Mesodermal cell (in vitro differentiated cells): ENCODE measurements around the gene LRRC4C.
"Not testable (repeated sequence)": the region's sequence is repeated elsewhere in the genome, so short reads cannot be mapped to it uniquely, and the experiment has no call there.

ENCODE experiments used
- H3K27ac ChIP-seq: 2 replicates; pipeline ENCODE4 v1.7.0; 2013; ENCODE audit warnings: mild to moderate bottlenecking, low read depth, low read length, moderate library complexity; ENCODE audit not compliant: severe bottlenecking
- H3K36me3 ChIP-seq: 2 replicates; pipeline ENCODE4 v1.7.1; 2013; ENCODE audit warnings: mild to moderate bottlenecking, low read length, moderate library complexity; ENCODE audit not compliant: control insufficient read depth, insufficient read depth
- H3K4me1 ChIP-seq: one replicate; pipeline ENCODE4 v1.7.1; 2013; ENCODE audit warnings: mild to moderate bottlenecking, low read length; ENCODE audit not compliant: insufficient read depth, control insufficient read depth, poor library complexity, severe bottlenecking
- H3K4me3 ChIP-seq: 2 replicates; pipeline ENCODE4 v1.7.0; 2013; ENCODE audit warnings: low read length, control low read depth, mild to moderate bottlenecking; ENCODE audit not compliant: insufficient read depth, poor library complexity, severe bottlenecking; ENCODE audit errors: extremely low read depth
- H3K9me3 ChIP-seq: 2 replicates; pipeline ENCODE4 v1.7.1; 2013; ENCODE audit warnings: mild to moderate bottlenecking, low read length, moderate library complexity; ENCODE audit not compliant: control insufficient read depth
- WGBS, 2 experiments: methylation state at CpG; one replicate each; pipeline ENCODE4 v1.1.5; 2013; ENCODE audit warnings: missing lambda C conversion rate in 2 of 2; ENCODE audit not compliant: insufficient coverage in 2 of 2; 5-methylcytosine and 5-hydroxymethylcytosine counted together

The LRRC4C gene

DNA sequence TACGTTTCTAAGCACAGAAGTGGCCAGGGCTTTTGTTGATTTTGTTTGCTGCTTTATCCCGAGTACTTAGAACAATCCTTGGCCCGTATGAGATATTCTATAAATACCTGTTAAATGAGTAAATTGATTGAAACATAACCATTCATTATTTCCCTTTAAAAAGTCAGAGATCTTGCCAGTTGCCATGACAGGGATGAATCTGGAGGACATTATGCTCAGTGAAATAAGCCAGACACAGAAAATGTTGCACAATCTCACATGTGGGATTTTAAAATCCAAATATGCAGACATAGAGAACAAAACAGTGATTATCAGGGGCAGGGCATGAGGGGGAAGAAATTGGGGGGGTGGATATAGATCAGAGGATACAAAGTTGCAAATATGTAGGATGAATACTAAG lies 1240.1 kb downstream of the LRRC4C start:
- Histone ChIP-seq H3K4me3 (no peak overlapping the region), H3K4me1 (no peaks in the 10 kb centered on the region), H3K36me3 (no peaks in the 10 kb centered on the region), H3K27ac (no peak overlapping the region), H3K9me3 (no peaks in the 10 kb centered on the region)
- no CpG with 5 or more reads among the region's 3 CpGs for WGBS, 2 experiments

DNA sequence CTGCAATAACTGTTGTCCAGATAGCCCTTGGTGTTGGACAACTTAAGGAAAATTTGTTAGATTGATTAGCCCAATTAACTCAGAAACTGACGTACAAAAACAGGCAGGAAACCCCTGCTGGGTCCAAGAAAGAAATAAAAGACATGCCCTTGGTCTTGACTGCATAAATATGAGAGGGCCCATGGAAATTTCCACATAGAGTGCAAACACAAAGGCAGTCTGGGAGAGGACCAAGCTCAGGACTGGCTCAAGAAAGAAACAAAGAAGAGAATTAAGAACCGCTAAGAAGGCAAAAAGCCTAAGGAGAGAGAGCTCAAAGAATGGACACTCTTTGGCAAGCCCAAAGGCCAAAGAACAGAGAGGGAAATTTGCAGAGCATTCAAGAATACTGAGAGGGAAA lies 1243.9 kb downstream of the LRRC4C start:
- Histone ChIP-seq H3K4me3 (no peak overlapping the region), H3K4me1 (no peaks in the 10 kb centered on the region), H3K36me3 (no peaks in the 10 kb centered on the region), H3K27ac (no peak overlapping the region), H3K9me3 (no peaks in the 10 kb centered on the region)
- WGBS, 2 experiments = 67 to 86% methylated on average over 1 of the region's 2 CpGs

DNA sequence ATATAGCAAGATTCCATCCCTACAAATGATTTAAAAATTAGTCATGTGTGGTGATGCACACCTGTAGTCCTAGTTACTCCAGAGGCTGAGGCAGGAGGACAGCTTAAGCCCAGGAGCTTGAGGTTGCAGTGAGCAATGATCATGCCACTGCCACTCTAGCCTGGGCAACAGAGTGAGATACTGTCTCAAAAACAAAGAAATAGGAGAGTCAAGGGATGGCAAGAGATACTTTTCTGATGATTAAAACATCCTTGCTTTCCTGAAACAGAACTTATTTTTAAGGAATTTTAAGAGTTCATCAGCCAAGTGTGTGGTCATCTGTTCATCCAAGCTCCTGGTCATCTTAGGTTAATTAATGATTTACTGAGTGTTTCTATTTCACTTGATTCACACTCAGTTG lies 1252.0 kb downstream of the LRRC4C start:
- Histone ChIP-seq H3K4me3 (no peak overlapping the region), H3K27ac (no peak overlapping the region), H3K4me1 (peaks cover 4% of the 10 kb centered on the region), H3K36me3 (no peaks in the 10 kb centered on the region), H3K9me3 (no peaks in the 10 kb centered on the region)

DNA sequence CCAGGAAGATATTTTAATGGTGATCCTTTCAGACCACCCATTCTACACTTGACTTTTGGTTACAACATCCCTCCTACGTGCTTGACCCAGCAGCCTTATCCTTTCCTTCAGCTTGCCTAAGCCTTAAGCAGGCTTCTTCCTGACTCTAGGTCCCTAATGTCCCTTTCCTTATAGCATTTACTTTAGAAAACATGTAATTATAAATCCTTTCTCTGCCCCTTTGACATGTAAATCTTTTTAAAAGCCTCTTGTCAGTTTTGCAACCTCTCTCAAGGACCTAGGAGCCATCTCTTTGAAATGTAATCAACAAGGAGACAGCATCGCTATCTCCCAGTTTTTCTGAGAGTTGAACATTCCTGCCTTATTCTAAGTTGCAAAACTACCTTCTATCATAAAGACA lies 1255.2 kb downstream of the LRRC4C start:
- Histone ChIP-seq H3K36me3 (no peaks in the 10 kb centered on the region), H3K9me3 (no peaks in the 10 kb centered on the region), H3K4me1 (peaks cover 4% of the 10 kb centered on the region), H3K4me3 (no peak overlapping the region), H3K27ac (no peak overlapping the region)
- WGBS, 2 experiments = 42 to 76% methylated on average over 2 of the region's 2 CpGs

DNA sequence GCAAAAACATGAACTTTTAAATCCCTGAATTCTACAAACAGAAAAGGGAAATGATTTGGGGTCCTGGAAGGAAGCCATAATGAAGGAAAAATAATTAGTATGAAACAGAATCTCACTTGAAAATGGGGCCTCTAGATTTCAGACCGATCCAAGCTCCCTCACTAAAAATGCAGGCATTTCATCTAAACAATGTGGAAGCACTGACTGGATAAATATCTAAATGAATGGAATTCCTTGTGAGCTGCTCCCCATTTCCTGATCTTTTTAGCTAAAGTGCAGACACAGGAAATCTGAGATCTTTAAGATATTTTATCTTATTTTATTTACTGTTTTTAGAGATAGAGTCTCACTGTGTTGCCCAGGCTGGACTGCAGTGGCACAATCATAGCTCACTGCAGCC lies 1255.8 kb downstream of the LRRC4C start:
- WGBS, 2 experiments = no CpG with 5 or more reads among the region's 1 CpG
- no peak overlapping the region for H3K27ac ChIP-seq
- H3K4me1 ChIP-seq = peaks cover 4% of the 10 kb centered on the region
- H3K9me3 ChIP-seq = no peaks in the 10 kb centered on the region
- H3K4me3 ChIP-seq = no peak overlapping the region
- H3K36me3 ChIP-seq = no peaks in the 10 kb centered on the region

DNA sequence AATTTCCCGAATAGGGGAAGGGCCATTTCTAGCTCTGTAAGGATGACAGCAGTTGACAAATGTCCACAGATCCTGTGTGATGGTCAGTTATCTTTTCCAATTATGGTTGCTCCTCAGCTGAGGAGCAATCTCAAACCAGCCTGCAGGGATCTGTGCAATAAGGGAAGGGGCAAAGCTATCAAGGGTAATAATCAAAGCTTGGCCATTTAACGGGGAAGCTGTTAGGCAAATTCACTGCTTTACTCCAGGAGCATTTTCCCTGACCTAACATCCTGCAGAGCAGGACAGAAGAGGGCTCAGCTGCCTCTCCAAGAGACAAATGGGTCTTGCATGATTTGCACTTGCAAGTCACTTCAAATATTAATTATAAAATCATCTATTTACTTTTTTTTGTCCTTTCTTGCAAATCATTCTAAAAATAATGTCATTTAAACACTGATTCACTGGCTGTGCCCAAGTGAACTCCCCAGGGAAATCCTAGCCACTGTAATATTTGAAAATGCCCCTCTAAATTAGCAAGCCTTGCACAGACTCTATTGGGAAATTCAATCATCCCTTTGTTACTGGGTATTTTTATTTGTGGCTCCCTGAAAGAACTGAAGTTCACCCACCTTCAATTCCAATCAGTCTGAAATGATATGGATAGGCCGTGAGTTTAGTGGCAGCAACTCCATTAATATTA lies 1256.7 kb downstream of the LRRC4C start:
- Histone ChIP-seq H3K27ac (no peak overlapping the region), H3K9me3 (no peaks in the 10 kb centered on the region), H3K4me1 (peaks cover 4% of the 10 kb centered on the region), H3K4me3 (no peak overlapping the region), H3K36me3 (no peaks in the 10 kb centered on the region)
- 0 to 36% methylated on average over 1 to 2 of the region's 3 CpGs for WGBS, 2 experiments

DNA sequence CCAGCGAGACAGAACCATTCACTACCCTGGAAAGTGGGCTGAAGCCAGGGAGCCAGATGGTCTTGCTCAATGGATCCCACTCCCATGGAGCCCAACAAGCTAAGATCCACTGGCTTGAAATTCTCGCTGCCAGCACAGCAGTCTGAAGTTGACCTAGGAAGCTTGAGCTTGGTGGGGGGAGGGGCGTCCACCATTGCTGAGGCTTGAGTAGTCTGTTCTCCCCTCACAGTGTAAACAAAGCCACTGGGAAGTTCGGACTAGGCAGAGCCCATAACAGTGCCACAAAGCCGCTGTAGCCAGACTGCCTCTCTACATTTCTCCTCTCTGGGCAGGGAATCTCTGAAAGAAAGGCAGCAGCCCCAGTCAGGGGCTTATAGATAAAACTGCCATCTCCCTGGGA lies 1266.9 kb downstream of the LRRC4C start:
- 75 to 76% methylated on average over 3 of the region's 5 CpGs for WGBS, 2 experiments
- H3K27ac ChIP-seq = not testable (repeated sequence)

DNA sequence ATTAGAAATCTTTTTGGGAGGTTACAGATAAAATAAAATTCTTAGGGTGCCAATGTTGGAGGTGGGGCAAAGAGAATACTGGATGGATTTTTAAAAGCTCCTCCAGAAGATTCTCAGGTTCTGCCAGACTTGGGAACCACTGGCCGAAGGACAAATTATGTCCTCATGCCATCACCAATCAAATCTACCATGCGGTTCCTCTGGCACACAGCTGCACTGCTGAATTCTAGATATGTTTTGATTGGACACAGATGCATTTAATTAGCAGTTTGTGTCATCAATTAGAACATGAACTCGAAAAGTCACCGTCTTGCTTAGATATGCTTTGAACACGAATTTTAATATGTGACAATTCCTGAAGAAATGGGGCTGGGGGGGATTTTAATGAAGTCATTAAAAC lies 1269.2 kb downstream of the LRRC4C start:
- Histone ChIP-seq H3K9me3 (no peaks in the 10 kb centered on the region), H3K27ac (no peak overlapping the region), H3K4me3 (no peak overlapping the region), H3K4me1 (peaks cover 10% of the 10 kb centered on the region), H3K36me3 (no peaks in the 10 kb centered on the region)
- WGBS, 2 experiments = 83 to 92% methylated on average over 2 to 4 of the region's 5 CpGs

More for the DNA sequence above, 1266.9 kb downstream of the LRRC4C start:
- H3K9me3 ChIP-seq, H3K4me3 ChIP-seq, H3K36me3 ChIP-seq: not testable (repeated sequence)
- H3K4me1 ChIP-seq = peaks cover 10% of the 10 kb centered on the region

DNA sequence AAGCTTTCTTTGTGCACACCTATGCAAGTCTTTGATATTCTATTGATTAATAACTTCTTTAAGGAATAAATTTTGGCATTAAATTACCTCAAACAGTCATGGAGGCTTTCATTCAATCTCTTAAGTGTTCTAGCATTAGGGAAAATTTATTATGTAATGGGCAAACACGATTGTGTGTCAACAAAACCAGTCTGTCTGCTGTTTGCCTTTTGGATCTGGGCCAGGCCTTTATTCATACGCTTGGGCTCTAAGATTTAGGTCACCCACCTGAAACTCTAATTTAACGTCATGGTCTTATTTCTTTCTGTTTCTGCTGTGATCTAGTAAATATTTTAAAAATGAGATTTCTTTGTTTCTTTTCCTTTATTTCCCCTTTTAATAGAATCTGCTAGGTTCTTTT lies 1270.6 kb downstream of the LRRC4C start:
- H3K36me3 ChIP-seq = no peaks in the 10 kb centered on the region
- no peak overlapping the region for H3K27ac ChIP-seq
- H3K9me3 ChIP-seq = no peaks in the 10 kb centered on the region
- no peak overlapping the region for H3K4me3 ChIP-seq
- 83% methylated on average over 2 of the region's 3 CpGs; no CpG with 5 or more reads in 1 of the 2 experiments for WGBS, 2 experiments
- H3K4me1 ChIP-seq = peaks cover 10% of the 10 kb centered on the region

DNA sequence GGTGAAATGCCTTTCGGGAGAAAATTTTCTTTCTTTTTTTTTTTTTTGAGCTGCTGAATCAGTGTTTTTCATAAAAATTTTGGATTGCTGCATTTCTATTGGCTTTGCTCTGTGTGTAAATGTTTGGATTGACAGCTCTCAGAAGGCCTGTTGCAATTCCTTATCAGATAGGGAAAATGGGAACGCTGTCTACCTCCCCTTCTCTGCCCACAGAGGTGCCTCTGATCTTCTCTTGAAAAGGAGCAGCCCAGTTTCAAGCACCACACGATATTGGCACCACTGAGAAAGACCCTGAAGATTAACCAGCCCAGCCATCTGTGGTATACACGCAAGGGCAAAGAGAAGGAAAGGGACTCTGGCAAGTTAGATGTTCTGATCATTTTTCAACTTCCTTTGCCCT lies 1272.2 kb downstream of the LRRC4C start:
- peaks cover 2% of the 10 kb centered on the region for H3K4me1 ChIP-seq
- no peaks in the 10 kb centered on the region for H3K9me3 ChIP-seq
- 89% methylated on average over 3 of the region's 4 CpGs; no CpG with 5 or more reads in 1 of the 2 experiments for WGBS, 2 experiments
- H3K36me3 ChIP-seq = no peaks in the 10 kb centered on the region
- H3K4me3 ChIP-seq = no peak overlapping the region
- no peak overlapping the region for H3K27ac ChIP-seq

DNA sequence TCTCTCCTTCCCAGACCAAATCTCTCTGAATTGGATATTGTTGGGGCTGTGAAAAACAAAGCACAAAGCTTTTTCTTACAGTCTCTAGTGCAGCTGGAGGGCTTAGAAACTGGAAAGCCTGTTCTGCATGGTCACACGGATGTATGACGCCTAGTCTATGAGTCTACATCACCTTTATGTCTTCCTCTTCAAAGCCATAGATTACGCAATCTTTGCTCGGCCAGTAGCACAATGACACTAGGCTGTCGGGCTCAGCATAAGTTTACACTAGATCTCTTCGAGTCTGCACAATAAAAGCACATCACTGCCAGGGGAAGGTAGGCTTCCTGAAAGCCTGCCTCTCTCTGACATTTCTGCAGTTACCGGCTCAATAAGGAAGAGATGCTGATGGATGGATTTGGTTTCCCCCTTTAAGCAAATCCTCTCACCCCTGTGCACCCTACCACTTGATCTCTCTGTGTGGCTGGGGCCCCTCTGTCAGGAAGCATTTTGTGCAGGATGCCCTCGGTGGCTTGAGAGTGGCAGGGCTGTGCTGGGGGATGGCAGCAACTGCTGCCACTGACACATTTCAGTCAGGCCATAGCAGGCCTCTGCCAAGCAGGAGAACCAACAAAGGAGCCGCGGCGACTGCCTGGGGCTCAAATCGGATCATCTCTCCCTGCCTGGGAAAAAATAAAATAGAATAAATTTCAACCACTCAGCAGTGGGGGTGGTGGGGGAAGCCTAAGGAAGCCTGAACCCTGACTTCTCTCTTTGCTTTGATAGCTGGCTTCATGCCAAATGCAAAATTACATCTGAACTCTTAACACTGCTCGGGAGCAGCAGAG lies 1272.8 kb downstream of the LRRC4C start:
- no peaks in the 10 kb centered on the region for H3K9me3 ChIP-seq
- 87 to 88% methylated on average over 7 to 8 of the region's 13 CpGs for WGBS, 2 experiments
- no peak overlapping the region for H3K4me3 ChIP-seq
- H3K4me1 ChIP-seq = no peaks in the 10 kb centered on the region
- peak overlapping the region; percentile 7 for H3K27ac ChIP-seq
- no peaks in the 10 kb centered on the region for H3K36me3 ChIP-seq
